ENCODE measurements around the gene ZNF438.

DNA sequence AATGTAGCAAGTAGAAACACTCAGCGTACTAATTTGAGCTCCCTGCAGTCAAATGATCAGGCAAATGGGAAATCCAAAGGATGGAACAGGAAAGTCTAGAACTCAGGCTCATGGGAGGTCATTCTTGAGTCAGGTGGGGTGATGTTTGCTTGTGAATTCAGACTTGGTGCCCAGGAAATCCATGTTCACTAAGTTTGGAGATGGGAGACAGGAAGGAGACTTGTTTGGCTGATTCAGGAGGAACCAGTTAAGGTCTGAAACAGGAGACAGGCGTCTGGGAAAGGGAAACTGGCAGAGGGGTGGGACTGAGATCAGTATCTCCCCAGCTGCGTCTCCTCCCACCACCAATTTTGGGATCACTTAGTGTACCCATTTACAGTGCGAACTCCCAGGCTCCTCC, 38.4 kb upstream of the ZNF438 start:
- TF ChIP-seq, protein P1, sequence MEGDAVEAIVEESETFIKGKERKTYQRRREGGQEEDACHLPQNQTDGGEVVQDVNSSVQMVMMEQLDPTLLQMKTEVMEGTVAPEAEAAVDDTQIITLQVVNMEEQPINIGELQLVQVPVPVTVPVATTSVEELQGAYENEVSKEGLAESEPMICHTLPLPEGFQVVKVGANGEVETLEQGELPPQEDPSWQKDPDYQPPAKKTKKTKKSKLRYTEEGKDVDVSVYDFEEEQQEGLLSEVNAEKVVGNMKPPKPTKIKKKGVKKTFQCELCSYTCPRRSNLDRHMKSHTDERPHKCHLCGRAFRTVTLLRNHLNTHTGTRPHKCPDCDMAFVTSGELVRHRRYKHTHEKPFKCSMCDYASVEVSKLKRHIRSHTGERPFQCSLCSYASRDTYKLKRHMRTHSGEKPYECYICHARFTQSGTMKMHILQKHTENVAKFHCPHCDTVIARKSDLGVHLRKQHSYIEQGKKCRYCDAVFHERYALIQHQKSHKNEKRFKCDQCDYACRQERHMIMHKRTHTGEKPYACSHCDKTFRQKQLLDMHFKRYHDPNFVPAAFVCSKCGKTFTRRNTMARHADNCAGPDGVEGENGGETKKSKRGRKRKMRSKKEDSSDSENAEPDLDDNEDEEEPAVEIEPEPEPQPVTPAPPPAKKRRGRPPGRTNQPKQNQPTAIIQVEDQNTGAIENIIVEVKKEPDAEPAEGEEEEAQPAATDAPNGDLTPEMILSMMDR (IDR thresholded peaks at IDR 0.05 in 2 of 3, conservative IDR thresholded peaks at IDR 0.05 in 1 of 3; ENCODE audit: control insufficient read depth in 2 of 3, extremely low read depth in 1 of 3, insufficient read depth in 1 of 3, low read depth in 3 of 3, low read length in 3 of 3), result no peak
- TF ChIP-seq POLR2A (IDR thresholded peaks at IDR 0.05; ENCODE audit: low read depth, low read length) (no peak), POLR2AphosphoS5 (IDR thresholded peaks at IDR 0.05; ENCODE audit: low read length) (no peak), ZNF274 (IDR thresholded peaks at IDR 0.05; ENCODE audit: insufficient read depth, insufficient read length) (no peak), FOS (IDR thresholded peaks at IDR 0.05; ENCODE audit: borderline replicate concordance, extremely low read depth, insufficient read length) (no peak), DPF2 (IDR thresholded peaks at IDR 0.05) (no peak), MXI1 (IDR thresholded peaks at IDR 0.05; ENCODE audit: low read depth, low read length) (no peak), RAD21 (IDR thresholded peaks at IDR 0.05; ENCODE audit: insufficient read depth, low read depth, low read length) (no peak), TCF12 (IDR thresholded peaks at IDR 0.05; ENCODE audit: low read depth, low read length) (no peak), SREBF2 (IDR thresholded peaks at IDR 0.05; ENCODE audit: low read length) (no peak), CHD1 (IDR thresholded peaks at IDR 0.05; ENCODE audit: low read depth, low read length) (no peak), TARDBP (IDR thresholded peaks at IDR 0.05; ENCODE audit: borderline replicate concordance) (no peak), SRF (IDR thresholded peaks at IDR 0.05; ENCODE audit: low read depth in 2 of 2, low read length in 2 of 2) (no peak)
- TF ChIP-seq, protein P2, sequence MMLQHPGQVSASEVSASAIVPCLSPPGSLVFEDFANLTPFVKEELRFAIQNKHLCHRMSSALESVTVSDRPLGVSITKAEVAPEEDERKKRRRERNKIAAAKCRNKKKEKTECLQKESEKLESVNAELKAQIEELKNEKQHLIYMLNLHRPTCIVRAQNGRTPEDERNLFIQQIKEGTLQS (IDR thresholded peaks at IDR 0.05; ENCODE audit: borderline replicate concordance, extremely low read depth, low read depth, low read length), result no peak
